SK-N-SH treated with all-trans-retinoic acid at 6 μM for 48 hours (cell line): ENCODE data around the gene TAS2R30.
"Not testable (repeated sequence)": the region's sequence is repeated elsewhere in the genome, so short reads cannot be mapped to it uniquely, and the experiment has no call there.

Experiments
- ATAC-seq: fragments of 200-7000 bp; cut with Tn5 transposase; 3 replicates; pipeline ENCODE4 v1.9.1; 2020; ENCODE audit warnings: mild to moderate bottlenecking, moderate library complexity
- ARNTL ChIP-seq: fragments of 450-650 bp; formaldehyde crosslinking; IDR thresholded peaks from 2 replicates; pipeline ENCODE4 v1.5.0; 2020; ENCODE audit warnings: low read depth, mild to moderate bottlenecking, moderate library complexity, borderline replicate concordance
- BACH2 ChIP-seq: fragments of 250-450 bp; sonication (Bioruptor Pico); IDR thresholded peaks from 2 replicates; pipeline ENCODE4 v1.9.0; 2021; ENCODE audit warnings: mild to moderate bottlenecking, borderline replicate concordance
- CSDC2 ChIP-seq: fragments of 250-450 bp; sonication (Bioruptor Pico); IDR thresholded peaks from 2 replicates; pipeline ENCODE4 v1.5.0; 2020; ENCODE audit warnings: mild to moderate bottlenecking, moderate library complexity
- ESRRG ChIP-seq: fragments of 250-450 bp; sonication (Bioruptor Pico); IDR thresholded peaks from 2 replicates; pipeline ENCODE4 v1.6.1; 2021; ENCODE audit warnings: mild to moderate bottlenecking
- GLIS3 ChIP-seq: fragments of 250-450 bp; sonication (Bioruptor Pico); IDR thresholded peaks from 2 replicates; pipeline ENCODE4 v1.5.0; 2020; ENCODE audit warnings: mild to moderate bottlenecking, moderate library complexity
- ISL1 ChIP-seq: fragments of 250-450 bp; sonication (Bioruptor Pico); IDR thresholded peaks from 2 replicates; pipeline ENCODE4 v2.1.2; 2022; ENCODE audit warnings: mild to moderate bottlenecking, moderate library complexity
- PPARA ChIP-seq: fragments of 250-450 bp; sonication (Bioruptor Pico); IDR thresholded peaks from 2 replicates; pipeline ENCODE4 v1.5.0; 2020; ENCODE audit warnings: mild to moderate bottlenecking, borderline replicate concordance
- RARB ChIP-seq: fragments of 250-450 bp; sonication (Bioruptor Pico); IDR thresholded peaks from 2 replicates; pipeline ENCODE4 v1.8.0; 2021; ENCODE audit warnings: mild to moderate bottlenecking, moderate library complexity
- SNAI2 ChIP-seq: fragments of 250-450 bp; sonication (Bioruptor Pico); IDR thresholded peaks from 2 replicates; pipeline ENCODE4 v1.5.0; 2020; ENCODE audit warnings: mild to moderate bottlenecking, moderate library complexity
- TCF4 ChIP-seq: fragments of 250-450 bp; sonication (Bioruptor Pico); IDR thresholded peaks from 2 replicates; pipeline ENCODE4 v1.8.0; 2021; ENCODE audit warnings: mild to moderate bottlenecking, moderate library complexity, borderline replicate concordance
- ZC3H10 ChIP-seq: fragments of 250-450 bp; sonication (Bioruptor Pico); IDR thresholded peaks from 2 replicates; pipeline ENCODE4 v1.5.1; 2021; ENCODE audit warnings: mild to moderate bottlenecking, moderate library complexity
- ZFP3 ChIP-seq: fragments of 250-450 bp; sonication (Bioruptor Pico); IDR thresholded peaks from 2 replicates; pipeline ENCODE4 v1.5.0; 2020; ENCODE audit warnings: mild to moderate bottlenecking, moderate library complexity
- ZFP30 ChIP-seq: fragments of 450-650 bp; formaldehyde crosslinking; IDR thresholded peaks from 2 replicates; pipeline ENCODE4 v1.5.0; 2022; ENCODE audit warnings: mild to moderate bottlenecking, moderate library complexity
- ZNF565 ChIP-seq: fragments of 450-650 bp; formaldehyde crosslinking; conservative IDR thresholded peaks from 2 replicates; pipeline ENCODE4 v1.5.0; 2020; ENCODE audit warnings: low read depth, mild to moderate bottlenecking, moderate library complexity
- ZNF70 ChIP-seq: fragments of 450-650 bp; formaldehyde crosslinking; IDR thresholded peaks from 2 replicates; pipeline ENCODE4 v1.5.0; 2020; ENCODE audit warnings: mild to moderate bottlenecking, moderate library complexity
- ZNF8 ChIP-seq: fragments of 450-650 bp; formaldehyde crosslinking; IDR thresholded peaks from 2 replicates; pipeline ENCODE4 v1.5.0; 2020; ENCODE audit warnings: mild to moderate bottlenecking, moderate library complexity
- TF ChIP-seq, protein P1 (sequence below): fragments of 250-450 bp; sonication (Bioruptor Pico); IDR thresholded peaks from 2 replicates; pipeline ENCODE4 v1.8.0; 2021; ENCODE audit warnings: low read depth, mild to moderate bottlenecking, moderate library complexity, borderline replicate concordance
- TF ChIP-seq, protein P2 (sequence below): fragments of 250-450 bp; sonication (Bioruptor Pico); IDR thresholded peaks from 2 replicates; pipeline ENCODE4 v1.5.1; 2021; ENCODE audit warnings: mild to moderate bottlenecking, moderate library complexity
- TF ChIP-seq, protein P3 (sequence below): fragments of 250-450 bp; sonication (Bioruptor Pico); IDR thresholded peaks from 2 replicates; pipeline ENCODE4 v1.5.1; 2020; ENCODE audit warnings: low read depth, mild to moderate bottlenecking, moderate library complexity
- TF ChIP-seq, protein P4 (sequence below): fragments of 250-450 bp; sonication (Bioruptor Pico); IDR thresholded peaks from 2 replicates; pipeline ENCODE4 v1.8.0; 2020; ENCODE audit warnings: mild to moderate bottlenecking, moderate library complexity, borderline replicate concordance
- TF ChIP-seq, protein P5 (sequence below): fragments of 250-450 bp; sonication (Bioruptor Pico); IDR thresholded peaks from 2 replicates; pipeline ENCODE4 v1.5.0; 2020; ENCODE audit warnings: mild to moderate bottlenecking, moderate library complexity

Gene TAS2R30

DNA sequence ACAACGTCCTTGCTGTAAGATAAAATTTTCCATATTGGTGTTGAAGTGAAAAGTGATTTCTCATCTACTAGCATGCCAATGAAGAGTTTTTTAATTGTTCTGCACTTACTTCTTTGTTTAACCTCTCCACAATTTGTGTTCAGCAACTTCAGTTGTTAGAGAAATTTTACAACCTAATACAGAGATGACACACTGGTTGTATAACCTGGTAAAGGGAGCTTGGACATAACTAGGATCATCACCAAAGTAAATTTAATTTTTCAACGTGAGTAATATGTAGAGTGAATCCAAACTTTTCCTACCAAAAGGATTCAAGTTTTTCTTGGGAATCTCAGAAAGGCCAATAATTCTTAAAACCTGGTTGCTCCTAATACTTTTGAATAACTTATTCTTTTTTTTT lies 28.9 kb downstream of the TAS2R30 start (continued):
- TF ChIP-seq ESRRG (CRISPR knock-in tag) (no peak), ZNF565 (CRISPR knock-in tag) (no peak), ZFP3 (CRISPR knock-in tag) (no peak), SNAI2 (CRISPR knock-in tag) (no peak)
- TF ChIP-seq, protein P1, sequence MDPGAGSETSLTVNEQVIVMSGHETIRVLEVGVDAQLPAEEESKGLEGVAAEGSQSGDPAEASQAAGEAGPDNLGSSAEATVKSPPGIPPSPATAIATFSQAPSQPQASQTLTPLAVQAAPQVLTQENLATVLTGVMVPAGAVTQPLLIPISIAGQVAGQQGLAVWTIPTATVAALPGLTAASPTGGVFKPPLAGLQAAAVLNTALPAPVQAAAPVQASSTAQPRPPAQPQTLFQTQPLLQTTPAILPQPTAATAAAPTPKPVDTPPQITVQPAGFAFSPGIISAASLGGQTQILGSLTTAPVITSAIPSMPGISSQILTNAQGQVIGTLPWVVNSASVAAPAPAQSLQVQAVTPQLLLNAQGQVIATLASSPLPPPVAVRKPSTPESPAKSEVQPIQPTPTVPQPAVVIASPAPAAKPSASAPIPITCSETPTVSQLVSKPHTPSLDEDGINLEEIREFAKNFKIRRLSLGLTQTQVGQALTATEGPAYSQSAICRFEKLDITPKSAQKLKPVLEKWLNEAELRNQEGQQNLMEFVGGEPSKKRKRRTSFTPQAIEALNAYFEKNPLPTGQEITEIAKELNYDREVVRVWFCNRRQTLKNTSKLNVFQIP (CRISPR knock-in tag), result no peak
- TF ChIP-seq, protein P2, sequence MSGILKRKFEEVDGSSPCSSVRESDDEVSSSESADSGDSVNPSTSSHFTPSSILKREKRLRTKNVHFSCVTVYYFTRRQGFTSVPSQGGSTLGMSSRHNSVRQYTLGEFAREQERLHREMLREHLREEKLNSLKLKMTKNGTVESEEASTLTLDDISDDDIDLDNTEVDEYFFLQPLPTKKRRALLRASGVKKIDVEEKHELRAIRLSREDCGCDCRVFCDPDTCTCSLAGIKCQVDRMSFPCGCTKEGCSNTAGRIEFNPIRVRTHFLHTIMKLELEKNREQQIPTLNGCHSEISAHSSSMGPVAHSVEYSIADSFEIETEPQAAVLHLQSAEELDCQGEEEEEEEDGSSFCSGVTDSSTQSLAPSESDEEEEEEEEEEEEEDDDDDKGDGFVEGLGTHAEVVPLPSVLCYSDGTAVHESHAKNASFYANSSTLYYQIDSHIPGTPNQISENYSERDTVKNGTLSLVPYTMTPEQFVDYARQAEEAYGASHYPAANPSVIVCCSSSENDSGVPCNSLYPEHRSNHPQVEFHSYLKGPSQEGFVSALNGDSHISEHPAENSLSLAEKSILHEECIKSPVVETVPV (CRISPR knock-in tag), result no peak

DNA sequence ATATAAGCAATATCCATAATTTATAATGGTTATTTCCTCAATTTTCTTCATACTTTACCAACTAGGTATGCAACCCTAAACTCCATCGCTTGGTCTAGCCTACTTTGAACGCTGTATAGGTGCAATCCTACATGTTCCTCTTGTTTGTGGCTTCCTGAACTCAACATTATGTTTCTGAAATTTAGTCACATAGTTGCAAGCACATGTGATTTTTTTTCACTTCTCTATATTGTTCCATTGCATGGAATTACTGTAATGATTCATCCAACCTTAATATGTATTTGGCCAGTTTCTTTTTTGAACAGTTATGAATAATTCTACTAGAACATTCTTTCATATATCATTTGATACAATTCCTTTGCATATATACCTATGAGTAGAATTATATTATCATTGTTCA lies 39.5 kb downstream of the TAS2R30 start:
- not testable (repeated sequence) for ATAC-seq

DNA sequence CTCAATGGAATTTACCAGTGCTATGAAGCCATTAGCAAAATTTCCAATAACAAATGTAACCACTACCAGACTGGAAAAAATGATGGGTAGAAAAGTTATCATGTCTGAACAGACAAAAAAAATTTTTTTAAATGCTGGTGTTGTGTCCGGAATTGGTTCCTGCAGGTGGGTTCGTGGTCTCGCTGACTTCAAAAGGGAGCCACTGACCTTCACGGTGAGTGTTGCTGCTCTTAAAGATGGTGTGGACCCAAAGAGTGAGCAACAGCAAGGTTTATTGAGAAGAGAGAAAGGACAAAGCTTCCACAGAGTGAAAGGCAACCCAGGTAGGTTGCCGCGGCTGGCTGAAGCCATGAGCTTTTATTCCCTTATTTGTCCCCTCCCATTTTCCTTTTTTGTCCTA lies 42.3 kb downstream of the TAS2R30 start, which contains the start of gene TAS2R43:
Gene TAS2R43 (minus strand): TSS at position 186 of the 400 bp plus-strand sequence. CDS start 84 bp downstream, at position 102.
- ATAC-seq, result no peak
- TF ChIP-seq RARB (CRISPR knock-in tag) (no peak), ISL1 (CRISPR knock-in tag) (no peak), ZC3H10 (no peak), CSDC2 (CRISPR knock-in tag) (no peak), ARNTL (CRISPR knock-in tag) (no peak), PPARA (no peak), TCF4 (CRISPR knock-in tag) (no peak), ZNF70 (CRISPR knock-in tag) (no peak), SNAI2 (CRISPR knock-in tag) (no peak), ESRRG (CRISPR knock-in tag) (no peak), ZFP30 (CRISPR knock-in tag) (no peak), BACH2 (no peak), ZNF8 (CRISPR knock-in tag) (no peak), GLIS3 (CRISPR knock-in tag) (no peak)
- TF ChIP-seq, protein P1 (CRISPR knock-in tag), result no peak
- TF ChIP-seq, protein P3, sequence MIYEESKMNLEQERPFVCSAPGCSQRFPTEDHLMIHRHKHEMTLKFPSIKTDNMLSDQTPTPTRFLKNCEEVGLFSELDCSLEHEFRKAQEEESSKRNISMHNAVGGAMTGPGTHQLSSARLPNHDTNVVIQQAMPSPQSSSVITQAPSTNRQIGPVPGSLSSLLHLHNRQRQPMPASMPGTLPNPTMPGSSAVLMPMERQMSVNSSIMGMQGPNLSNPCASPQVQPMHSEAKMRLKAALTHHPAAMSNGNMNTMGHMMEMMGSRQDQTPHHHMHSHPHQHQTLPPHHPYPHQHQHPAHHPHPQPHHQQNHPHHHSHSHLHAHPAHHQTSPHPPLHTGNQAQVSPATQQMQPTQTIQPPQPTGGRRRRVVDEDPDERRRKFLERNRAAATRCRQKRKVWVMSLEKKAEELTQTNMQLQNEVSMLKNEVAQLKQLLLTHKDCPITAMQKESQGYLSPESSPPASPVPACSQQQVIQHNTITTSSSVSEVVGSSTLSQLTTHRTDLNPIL (CRISPR knock-in tag), result no peak
- TF ChIP-seq, protein P2 (CRISPR knock-in tag), result no peak

DNA sequence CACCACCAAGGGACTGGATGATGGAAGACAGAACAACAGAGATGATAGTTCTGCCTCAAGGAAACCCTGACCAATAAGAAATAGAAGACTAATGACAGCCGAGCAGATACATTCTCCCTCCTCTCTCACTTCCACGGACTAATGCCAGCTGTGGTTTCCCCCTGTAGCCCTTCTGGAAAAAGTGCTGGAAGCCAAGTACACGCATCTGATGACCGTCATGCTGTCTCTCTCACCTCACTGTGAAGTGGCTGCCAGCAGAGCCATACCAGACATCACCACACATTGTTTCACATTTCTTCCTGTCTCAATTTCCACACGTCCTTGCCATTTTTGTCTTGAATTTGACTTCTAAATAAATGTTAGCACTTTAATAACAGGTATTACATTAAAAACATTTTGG lies 45.2 kb downstream of the TAS2R30 start:
- TF ChIP-seq ISL1 (CRISPR knock-in tag) (no peak), ZNF70 (CRISPR knock-in tag) (no peak), GLIS3 (CRISPR knock-in tag) (no peak), ZFP30 (CRISPR knock-in tag) (no peak)
- ATAC-seq, result no peak

DNA sequence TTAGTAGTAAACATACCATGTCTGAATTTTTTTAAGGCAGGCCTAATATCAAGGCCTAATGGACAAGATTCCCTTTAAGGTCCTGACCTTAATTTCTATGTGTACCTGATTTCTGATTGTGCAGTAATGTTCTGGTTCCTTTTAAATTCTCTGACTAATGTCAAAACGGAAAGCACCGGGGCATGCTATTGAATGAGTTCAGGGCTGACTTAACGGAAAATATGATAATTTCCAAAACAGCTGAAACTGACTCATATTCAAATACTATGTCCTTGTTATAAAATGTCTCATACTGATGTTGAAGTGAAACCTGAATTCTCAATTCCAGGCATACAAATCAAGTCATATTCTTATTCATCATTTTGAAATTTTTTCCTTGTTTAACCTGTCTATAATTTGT lies 49.0 kb downstream of the TAS2R30 start:
- ATAC-seq, result no peak
- no peak for TF ChIP-seq BACH2
- TF ChIP-seq PPARA, result no peak
- no peak for TF ChIP-seq RARB (CRISPR knock-in tag)
- TF ChIP-seq SNAI2 (CRISPR knock-in tag), result no peak
- TF ChIP-seq, protein P2 (CRISPR knock-in tag), result no peak
- TF ChIP-seq, protein P4, sequence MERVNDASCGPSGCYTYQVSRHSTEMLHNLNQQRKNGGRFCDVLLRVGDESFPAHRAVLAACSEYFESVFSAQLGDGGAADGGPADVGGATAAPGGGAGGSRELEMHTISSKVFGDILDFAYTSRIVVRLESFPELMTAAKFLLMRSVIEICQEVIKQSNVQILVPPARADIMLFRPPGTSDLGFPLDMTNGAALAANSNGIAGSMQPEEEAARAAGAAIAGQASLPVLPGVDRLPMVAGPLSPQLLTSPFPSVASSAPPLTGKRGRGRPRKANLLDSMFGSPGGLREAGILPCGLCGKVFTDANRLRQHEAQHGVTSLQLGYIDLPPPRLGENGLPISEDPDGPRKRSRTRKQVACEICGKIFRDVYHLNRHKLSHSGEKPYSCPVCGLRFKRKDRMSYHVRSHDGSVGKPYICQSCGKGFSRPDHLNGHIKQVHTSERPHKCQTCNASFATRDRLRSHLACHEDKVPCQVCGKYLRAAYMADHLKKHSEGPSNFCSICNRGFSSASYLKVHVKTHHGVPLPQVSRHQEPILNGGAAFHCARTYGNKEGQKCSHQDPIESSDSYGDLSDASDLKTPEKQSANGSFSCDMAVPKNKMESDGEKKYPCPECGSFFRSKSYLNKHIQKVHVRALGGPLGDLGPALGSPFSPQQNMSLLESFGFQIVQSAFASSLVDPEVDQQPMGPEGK (CRISPR knock-in tag), result no peak
- TF ChIP-seq, protein P5, sequence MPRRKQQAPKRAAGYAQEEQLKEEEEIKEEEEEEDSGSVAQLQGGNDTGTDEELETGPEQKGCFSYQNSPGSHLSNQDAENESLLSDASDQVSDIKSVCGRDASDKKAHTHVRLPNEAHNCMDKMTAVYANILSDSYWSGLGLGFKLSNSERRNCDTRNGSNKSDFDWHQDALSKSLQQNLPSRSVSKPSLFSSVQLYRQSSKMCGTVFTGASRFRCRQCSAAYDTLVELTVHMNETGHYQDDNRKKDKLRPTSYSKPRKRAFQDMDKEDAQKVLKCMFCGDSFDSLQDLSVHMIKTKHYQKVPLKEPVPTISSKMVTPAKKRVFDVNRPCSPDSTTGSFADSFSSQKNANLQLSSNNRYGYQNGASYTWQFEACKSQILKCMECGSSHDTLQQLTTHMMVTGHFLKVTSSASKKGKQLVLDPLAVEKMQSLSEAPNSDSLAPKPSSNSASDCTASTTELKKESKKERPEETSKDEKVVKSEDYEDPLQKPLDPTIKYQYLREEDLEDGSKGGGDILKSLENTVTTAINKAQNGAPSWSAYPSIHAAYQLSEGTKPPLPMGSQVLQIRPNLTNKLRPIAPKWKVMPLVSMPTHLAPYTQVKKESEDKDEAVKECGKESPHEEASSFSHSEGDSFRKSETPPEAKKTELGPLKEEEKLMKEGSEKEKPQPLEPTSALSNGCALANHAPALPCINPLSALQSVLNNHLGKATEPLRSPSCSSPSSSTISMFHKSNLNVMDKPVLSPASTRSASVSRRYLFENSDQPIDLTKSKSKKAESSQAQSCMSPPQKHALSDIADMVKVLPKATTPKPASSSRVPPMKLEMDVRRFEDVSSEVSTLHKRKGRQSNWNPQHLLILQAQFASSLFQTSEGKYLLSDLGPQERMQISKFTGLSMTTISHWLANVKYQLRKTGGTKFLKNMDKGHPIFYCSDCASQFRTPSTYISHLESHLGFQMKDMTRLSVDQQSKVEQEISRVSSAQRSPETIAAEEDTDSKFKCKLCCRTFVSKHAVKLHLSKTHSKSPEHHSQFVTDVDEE, result no peak
